PC-3 (cell line): ENCODE measurements around the gene ZNF76. TPM values are rescaled to one million over a fixed set of nuclear protein-coding genes. Genes with fewer than 3 reads are reported as not detected.

Experiments
- ATAC-seq: fragments of 200-7000 bp; cut with Tn5 transposase; 2 replicates; pipeline ENCODE4 v1.9.1; 2020; ENCODE audit warnings: mild to moderate bottlenecking, moderate library complexity
- BruUV-seq: library from RNA; stranded (reverse); fragments of 400-500 nt; replicated peaks from 2 replicates; lab custom pipeline; 2021; lab: Mats Ljungman, UMichigan
- CTCF ChIA-PET: fragments of 300-600 bp; sonication (Branson Sonifier 250); formaldehyde crosslinking; loops from one replicate; lab custom pipeline; 2022; ENCODE audit warnings: antibody characterized with exemption; lab: Charles Lee
- POLR2A ChIA-PET: fragments of 300-600 bp; sonication (Branson Sonifier 250); formaldehyde crosslinking; loops from one replicate; lab custom pipeline; 2022; ENCODE audit warnings: antibody characterized with exemption; ENCODE audit not compliant: unreplicated experiment; lab: Charles Lee
- DNase-seq: peaks from one replicate; pipeline ENCODE4 v3.0.0-alpha.2; 2015
- H2AFZ ChIP-seq: fragments of 300-600 bp; sonication (generic); 2 replicates; pipeline ENCODE4 v1.6.0; 2016; ENCODE audit warnings: antibody characterized with exemption, low read length
- H3F3A ChIP-seq: fragments of 300-600 bp; sonication (generic); one replicate; pipeline ENCODE4 v1.6.0; 2017; ENCODE audit warnings: antibody characterized with exemption, low read length, control low read depth, mild to moderate bottlenecking; ENCODE audit not compliant: unreplicated experiment
- H3K27ac ChIP-seq: fragments of 300-600 bp; sonication (generic); 2 replicates; pipeline ENCODE4 v1.5.1; 2016; ENCODE audit warnings: mild to moderate bottlenecking, low read length
- H3K27me3 ChIP-seq: fragments of 300-600 bp; sonication (generic); 2 replicates; pipeline ENCODE4 v1.6.1; 2016; ENCODE audit warnings: low read length, mixed read lengths
- H3K36me3 ChIP-seq: fragments of 300-600 bp; sonication (generic); 2 replicates; pipeline ENCODE4 v1.6.1; 2016; ENCODE audit warnings: low read depth, mixed run types, low read length, mixed read lengths
- H3K4me1 ChIP-seq: fragments of 300-600 bp; sonication (generic); 2 replicates; pipeline ENCODE4 v1.5.1; 2016; ENCODE audit warnings: low read length; ENCODE audit not compliant: insufficient read depth
- H3K4me2 ChIP-seq: fragments of 300-600 bp; sonication (generic); 2 replicates; pipeline ENCODE4 v1.6.0; 2016; ENCODE audit warnings: low read length
- H3K4me3 ChIP-seq: fragments of 300-600 bp; sonication (generic); 2 replicates; pipeline ENCODE4 v1.5.1; 2016; ENCODE audit warnings: mild to moderate bottlenecking, low read length, mixed read lengths
- H3K79me2 ChIP-seq: fragments of 300-600 bp; sonication (generic); 2 replicates; pipeline ENCODE4 v1.6.1; 2017; ENCODE audit warnings: low read length, mixed read lengths
- H3K9ac ChIP-seq: fragments of 300-600 bp; sonication (generic); 2 replicates; pipeline ENCODE4 v1.6.0; 2016; ENCODE audit warnings: mild to moderate bottlenecking, low read length
- H3K9me2 ChIP-seq: fragments of 300-600 bp; sonication (generic); replicated peaks from 2 replicates; pipeline ENCODE4 v1.6.1; 2016; ENCODE audit warnings: mixed run types, low read length, mixed read lengths
- H3K9me3 ChIP-seq: fragments of 300-600 bp; sonication (generic); 2 replicates; pipeline ENCODE4 v1.6.1; 2016; ENCODE audit warnings: low read length, mixed read lengths
- H4K20me1 ChIP-seq: fragments of 300-600 bp; sonication (generic); 2 replicates; pipeline ENCODE4 v1.6.1; 2016; ENCODE audit warnings: low read length, mixed read lengths
- CTCF ChIP-seq: fragments of 300-600 bp; sonication (generic); conservative IDR thresholded peaks from 2 replicates; pipeline ENCODE4 v1.5.1; 2017; ENCODE audit warnings: antibody characterized with exemption, low read depth, mild to moderate bottlenecking, low read length
- EZH2 ChIP-seq: fragments of 300-600 bp; sonication (generic); IDR thresholded peaks from one replicate; pipeline ENCODE4 v1.6.1; 2017; ENCODE audit warnings: antibody characterized with exemption, mild to moderate bottlenecking, low read length; ENCODE audit not compliant: unreplicated experiment
- EZH2phosphoT487 ChIP-seq: fragments of 300-600 bp; sonication (generic); IDR thresholded peaks from 2 replicates; pipeline ENCODE4 v1.6.1; 2018; ENCODE audit warnings: mild to moderate bottlenecking, antibody characterized with exemption, low read length, borderline replicate concordance
- intact Hi-C: fragments of 100-400 bp; cut with micrococcal nuclease; formaldehyde crosslinking; loops from 2 replicates; pipeline ENCODE4 v1.9.0; 2023
- total RNA-seq: library from RNA; depleted of rRNA; stranded (reverse); fragments of >200 nt; gene quantifications from 2 replicates; pipeline ENCODE4 v1.2.3, GENCODE V29; 2014

Gene ZNF76
- total RNA-seq, 1 experiment from 2014 or later, result 20.8 TPM

GRCh38 chr6:35295036-35295435 is 35.5 kb downstream of the ZNF76 start:
- Histone ChIP-seq H2AFZ (no peak overlapping the region), H3K79me2 (peaks cover 19% of the 10 kb centered on the region), H3F3A (no peaks in the 10 kb centered on the region), H3K27me3 (no peaks in the 10 kb centered on the region), H3K9ac (no peak overlapping the region), H3K9me2 (no peaks in the 10 kb centered on the region), H3K4me3 (no peak overlapping the region), H3K4me2 (no peak overlapping the region), H3K9me3 (no peaks in the 10 kb centered on the region), H3K36me3 (no peaks in the 10 kb centered on the region; the same call in 1 of the 2 replicates), H3K4me1 (peaks cover 18% of the 10 kb centered on the region), H4K20me1 (no peaks in the 10 kb centered on the region), H3K27ac (no peak overlapping the region)
- BruUV-seq, result no TSS peak
- DNase-seq, result no peak
- POLR2A ChIA-PET, result no interaction called here
- CTCF ChIA-PET, result interaction anchor here (0.8 kb wide), 1 partner anchor 105 kb away, joined by 3 read pairs; no protein-coding TSS in a partner anchor
- intact Hi-C loops, result no loop called here
- TF ChIP-seq EZH2phosphoT487 (no peak), EZH2 (no peak), CTCF (no peak)
- no peak for ATAC-seq

GRCh38 chr6:35295521-35296315 is 36.2 kb downstream of the ZNF76 start:
- Histone ChIP-seq H2AFZ (no peak overlapping the region), H3K79me2 (peaks cover 19% of the 10 kb centered on the region), H3K27me3 (no peaks in the 10 kb centered on the region), H4K20me1 (no peaks in the 10 kb centered on the region), H3K36me3 (no peaks in the 10 kb centered on the region; the same call in 1 of the 2 replicates), H3K27ac (no peak overlapping the region), H3K9me3 (no peaks in the 10 kb centered on the region), H3K4me3 (no peak overlapping the region), H3F3A (no peaks in the 10 kb centered on the region), H3K4me2 (no peak overlapping the region), H3K9me2 (no peaks in the 10 kb centered on the region), H3K4me1 (peaks cover 18% of the 10 kb centered on the region), H3K9ac (no peak overlapping the region)
- ATAC-seq (no peak), DNase-seq (no peak)
- intact Hi-C loops, result no loop called here
- BruUV-seq, result no TSS peak
- ChIA-PET POLR2A (no interaction called here), CTCF (interaction anchor here (0.7 to 0.8 kb wide), 2 partner anchors 32 to 105 kb away, joined by 3 read pairs; no protein-coding TSS in a partner anchor)
- TF ChIP-seq CTCF (no peak), EZH2 (no peak), EZH2phosphoT487 (no peak)
